Hepatocyte (in vitro differentiated cells): ENCODE results near the gene ABCA2. TPM values are rescaled to one million over a fixed set of nuclear protein-coding genes. Genes with fewer than 3 reads are reported as not detected.

ENCODE experiments used
- DNase-seq: peaks from one replicate; pipeline ENCODE4 v3.0.0-alpha.2; 2016; ENCODE audit warnings: low spot score
- H2AFZ ChIP-seq: fragments of 200-600 bp; sonication (generic); 2 replicates; pipeline ENCODE4 v1.6.0; 2016; ENCODE audit warnings: antibody characterized with exemption, mild to moderate bottlenecking
- H3K27ac ChIP-seq: fragments of 200-600 bp; sonication (generic); 2 replicates; pipeline ENCODE4 v1.5.1; 2016; ENCODE audit warnings: mild to moderate bottlenecking
- H3K27me3 ChIP-seq: fragments of 200-600 bp; sonication (generic); 2 replicates; pipeline ENCODE4 v1.6.1; 2016
- H3K36me3 ChIP-seq: fragments of 200-600 bp; sonication (generic); replicated peaks from 2 replicates; pipeline ENCODE4 v1.5.1; 2016; ENCODE audit warnings: low read depth; ENCODE audit not compliant: insufficient read depth
- H3K4me1 ChIP-seq: fragments of 200-600 bp; sonication (generic); 2 replicates; pipeline ENCODE4 v1.5.1; 2016; ENCODE audit warnings: mild to moderate bottlenecking, moderate library complexity; ENCODE audit not compliant: insufficient read depth
- H3K4me2 ChIP-seq: fragments of 200-600 bp; sonication (generic); 2 replicates; pipeline ENCODE4 v1.6.0; 2016
- H3K4me3 ChIP-seq: fragments of 200-600 bp; sonication (generic); 2 replicates; pipeline ENCODE4 v1.5.1; 2016; ENCODE audit warnings: mild to moderate bottlenecking
- H3K79me2 ChIP-seq: fragments of 200-600 bp; sonication (generic); 2 replicates; pipeline ENCODE4 v1.6.0; 2017; ENCODE audit warnings: mild to moderate bottlenecking
- H3K9me2 ChIP-seq: fragments of 200-600 bp; sonication (generic); replicated peaks from 2 replicates; pipeline ENCODE4 v1.6.0; 2017; ENCODE audit warnings: mild to moderate bottlenecking; ENCODE audit not compliant: insufficient read depth
- H3K9me3 ChIP-seq: fragments of 200-600 bp; sonication (generic); 2 replicates; pipeline ENCODE4 v1.5.1; 2016; ENCODE audit warnings: low read depth, mild to moderate bottlenecking
- H4K20me1 ChIP-seq: fragments of 200-600 bp; sonication (generic); 2 replicates; pipeline ENCODE4 v1.6.0; 2016; ENCODE audit warnings: mild to moderate bottlenecking; ENCODE audit not compliant: insufficient read depth, poor library complexity, severe bottlenecking
- CTCF ChIP-seq: fragments of 200-600 bp; sonication (generic); IDR thresholded peaks from 2 replicates; pipeline ENCODE4 v1.5.1; 2016; ENCODE audit warnings: antibody characterized with exemption, mild to moderate bottlenecking; ENCODE audit not compliant: poor library complexity
- EZH2 ChIP-seq: fragments of 200-600 bp; sonication (generic); IDR thresholded peaks from 2 replicates; pipeline ENCODE4 v1.6.1; 2016; ENCODE audit warnings: antibody characterized with exemption, mild to moderate bottlenecking, borderline replicate concordance
- EZH2phosphoT487 ChIP-seq: fragments of 200-600 bp; sonication (generic); IDR thresholded peaks from one replicate; pipeline ENCODE4 v1.6.1; 2018; ENCODE audit warnings: antibody characterized with exemption, mild to moderate bottlenecking, low read depth, moderate library complexity; ENCODE audit not compliant: unreplicated experiment, severe bottlenecking
- WGBS: methylation state at CpG from one replicate; pipeline ENCODE4 v1.1.6; 2016; ENCODE audit warnings: low lambda C conversion rate; ENCODE audit errors: missing lambda C conversion rate; 5-methylcytosine and 5-hydroxymethylcytosine counted together
- polyA plus RNA-seq: library from polyadenylated mRNA; unstranded; fragments of >200 nt; fragmentation: Nextera tagmentation; extraction: Ambion mirVana; gene quantifications from 2 replicates; pipeline ENCODE4 v1.2.1, GENCODE V29; 2016
- total RNA-seq: library from RNA; depleted of rRNA; stranded (reverse); fragments of >200 nt; gene quantifications from 2 replicates; pipeline ENCODE4 v1.2.3, GENCODE V29; 2014

ABCA2 gene
- total RNA-seq (12.7 and 14.6 TPM in 2 replicates), polyA plus RNA-seq (15.6 and 21.8 TPM in 2 replicates)

DNA sequence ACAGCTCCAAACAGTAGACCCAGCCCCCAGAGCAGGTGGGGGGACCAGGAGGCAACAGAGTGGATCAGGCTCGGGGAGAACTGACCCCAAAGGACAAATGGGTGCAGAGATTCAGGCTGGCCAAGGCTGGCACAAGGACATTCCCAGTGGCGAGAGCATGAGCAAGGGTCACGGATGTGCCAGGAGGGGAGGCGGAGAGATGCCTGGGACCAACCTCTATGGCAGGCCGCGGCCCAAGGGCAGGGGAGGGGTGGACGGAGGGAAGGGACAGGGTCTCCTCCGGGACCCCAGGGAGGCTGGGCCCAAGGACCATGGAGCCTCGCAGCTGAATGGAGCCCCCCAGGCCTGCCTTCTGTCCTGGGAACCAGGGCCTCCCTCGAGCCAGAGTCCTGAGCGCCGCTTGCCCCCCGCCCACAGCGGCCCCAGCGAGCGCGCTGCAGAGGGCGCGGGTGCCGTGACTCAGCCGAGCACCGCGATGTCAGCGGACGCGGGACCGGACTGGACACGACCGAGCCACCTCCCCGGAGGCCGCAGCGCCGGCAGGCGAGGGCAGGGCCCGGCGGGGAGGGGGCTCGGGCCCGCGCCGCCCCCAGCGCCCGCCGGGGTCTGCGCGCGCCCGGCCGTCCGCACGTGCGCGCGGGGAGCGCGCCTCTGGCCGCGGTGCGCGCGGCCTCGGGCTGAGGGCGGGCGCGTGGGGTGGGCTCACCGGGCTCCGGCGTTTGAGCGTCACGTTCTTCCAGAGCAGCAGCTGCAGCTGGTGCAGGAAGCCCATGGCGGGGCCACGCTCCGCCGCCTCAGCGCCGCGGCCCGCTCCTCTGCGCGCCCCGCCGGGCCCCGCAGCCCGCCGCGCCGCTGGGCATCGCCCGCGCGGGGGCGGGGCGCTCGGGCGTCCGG lies at the start of gene ABCA2:
ABCA2 (minus strand) TSS at position 869 of the 894 bp plus-strand sequence; CDS start at position 772, 97 bp downstream.
- Histone ChIP-seq H3K9me3 (no peaks in the 10 kb centered on the region), H3K36me3 (no peaks in the 10 kb centered on the region), H3K4me3 (peak within 1 kb of the TSS; percentile 85), H3K79me2 (no peaks in the 10 kb centered on the region), H3K27me3 (no peaks in the 10 kb centered on the region), H3K27ac (peak within 1 kb of the TSS; percentile 72), H3K4me1 (peaks cover 20% of the 10 kb centered on the region), H3K4me2 (peak within 1 kb of the TSS; percentile 100), H4K20me1 (no peaks in the 10 kb centered on the region), H3K9me2 (no peaks in the 10 kb centered on the region), H2AFZ (peak within 1 kb of the TSS; percentile 100)
- WGBS: 16% methylated on average over 31 of the region's 95 CpGs
- no peak for TF ChIP-seq EZH2phosphoT487
- no peak for TF ChIP-seq CTCF
- TF ChIP-seq EZH2: no peak
- DNase-seq: peak; percentile 64

DNA sequence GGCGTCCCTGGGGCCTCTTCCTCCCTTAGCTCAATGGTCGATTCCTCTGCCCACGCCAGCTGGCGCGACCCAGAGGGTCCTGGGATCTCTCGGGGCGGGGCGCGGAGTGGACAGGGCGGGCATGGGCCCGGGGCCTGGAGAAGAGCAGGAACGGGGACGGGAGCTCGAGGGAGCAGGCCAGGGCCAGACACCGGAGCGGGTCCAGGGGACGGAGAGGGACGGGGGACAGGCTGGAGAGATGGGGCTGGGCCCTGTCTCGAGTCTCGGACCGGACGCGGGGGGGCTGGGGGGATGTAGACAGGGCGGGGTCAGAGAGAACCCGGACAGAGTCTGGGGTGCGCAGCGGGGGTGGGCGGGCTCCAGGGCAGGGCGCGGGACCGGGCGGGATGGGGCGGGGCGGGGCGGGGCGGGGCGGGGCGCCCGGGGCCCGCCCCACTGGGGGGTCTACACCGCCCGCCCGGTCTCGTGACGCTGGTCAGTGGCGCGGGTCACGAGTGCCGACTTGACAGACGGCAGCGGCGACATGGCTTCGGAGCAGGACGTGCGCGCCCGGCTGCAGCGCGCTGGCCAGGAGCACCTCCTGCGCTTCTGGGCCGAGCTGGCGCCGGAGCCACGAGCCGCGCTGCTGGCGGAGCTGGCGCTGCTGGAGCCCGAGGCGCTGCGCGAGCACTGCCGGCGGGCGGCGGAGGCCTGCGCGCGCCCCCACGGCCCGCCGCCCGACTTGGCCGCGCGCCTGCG lies 49.1 kb upstream of the ABCA2 start, which contains the start of gene UAP1L1:
UAP1L1 (plus strand) TSS at position 508 of the 738 bp plus-strand sequence; CDS start at position 524, 16 bp downstream.
- peaks cover 11% of the 10 kb centered on the region for H4K20me1 ChIP-seq
- H3K36me3 ChIP-seq: no peaks in the 10 kb centered on the region
- H3K4me2 ChIP-seq: peak within 1 kb of the TSS; percentile 96
- H3K27ac ChIP-seq: no peak within 1 kb of the TSS
- H2AFZ ChIP-seq: peak within 1 kb of the TSS; percentile 45
- H3K79me2 ChIP-seq: peaks cover 14% of the 10 kb centered on the region
- peaks cover 16% of the 10 kb centered on the region for H3K4me1 ChIP-seq
- H3K9me3 ChIP-seq: no peaks in the 10 kb centered on the region
- peak; percentile 76 for DNase-seq
- peak within 1 kb of the TSS; percentile 58 for H3K4me3 ChIP-seq
- 5% methylated on average over 37 of the region's 87 CpGs for WGBS
- H3K9me2 ChIP-seq: no peaks in the 10 kb centered on the region
- TF ChIP-seq EZH2phosphoT487 (no peak), EZH2 (no peak), CTCF (no peak)
- peaks cover 14% of the 10 kb centered on the region for H3K27me3 ChIP-seq

DNA sequence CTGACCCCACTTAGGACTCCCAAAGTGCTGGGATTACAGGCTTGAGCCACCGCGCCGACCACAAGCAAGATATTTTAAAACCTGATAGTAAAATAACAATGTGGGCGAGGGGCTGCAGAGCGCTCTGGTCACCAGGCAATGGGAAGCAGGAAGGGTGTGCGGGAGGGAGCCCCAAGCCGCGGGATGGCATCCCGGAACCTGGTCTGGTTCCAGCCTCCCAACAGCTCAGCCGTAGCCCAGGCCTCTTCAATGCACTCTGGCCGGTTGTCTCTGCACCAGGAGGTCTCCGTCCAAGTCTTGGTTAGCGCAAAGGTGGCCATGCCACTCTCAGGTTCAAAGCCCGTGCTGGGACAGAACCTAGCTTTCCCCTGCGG lies 48.6 kb upstream of the ABCA2 start:
- peaks cover 14% of the 10 kb centered on the region for H3K79me2 ChIP-seq
- 66% methylated on average over 15 of the region's 15 CpGs for WGBS
- H3K36me3 ChIP-seq: no peaks in the 10 kb centered on the region
- TF ChIP-seq EZH2phosphoT487: no peak
- no peak for TF ChIP-seq EZH2
- TF ChIP-seq CTCF: no peak
- DNase-seq: no peak
- peaks cover 7% of the 10 kb centered on the region for H4K20me1 ChIP-seq
- no peak overlapping the region for H2AFZ ChIP-seq
- H3K4me1 ChIP-seq: peaks cover 16% of the 10 kb centered on the region
- H3K27ac ChIP-seq: no peak overlapping the region
- H3K4me3 ChIP-seq: no peak overlapping the region
- H3K9me2 ChIP-seq: no peaks in the 10 kb centered on the region
- H3K4me2 ChIP-seq: peak overlapping the region; percentile 96
- peaks cover 14% of the 10 kb centered on the region for H3K27me3 ChIP-seq
- H3K9me3 ChIP-seq: no peaks in the 10 kb centered on the region
